Hematopoietic multipotent progenitor cell treated with erythropoietin and hydrocortisone succinate and interleukin-3 and kit ligand, for 4 days (in vitro differentiated cells): Measurements from ENCODE around the gene CFAP100.

Experiments
- DNase-seq: peaks from one replicate; pipeline ENCODE4 v3.0.0-alpha.2; 2015

CFAP100 gene

DNA sequence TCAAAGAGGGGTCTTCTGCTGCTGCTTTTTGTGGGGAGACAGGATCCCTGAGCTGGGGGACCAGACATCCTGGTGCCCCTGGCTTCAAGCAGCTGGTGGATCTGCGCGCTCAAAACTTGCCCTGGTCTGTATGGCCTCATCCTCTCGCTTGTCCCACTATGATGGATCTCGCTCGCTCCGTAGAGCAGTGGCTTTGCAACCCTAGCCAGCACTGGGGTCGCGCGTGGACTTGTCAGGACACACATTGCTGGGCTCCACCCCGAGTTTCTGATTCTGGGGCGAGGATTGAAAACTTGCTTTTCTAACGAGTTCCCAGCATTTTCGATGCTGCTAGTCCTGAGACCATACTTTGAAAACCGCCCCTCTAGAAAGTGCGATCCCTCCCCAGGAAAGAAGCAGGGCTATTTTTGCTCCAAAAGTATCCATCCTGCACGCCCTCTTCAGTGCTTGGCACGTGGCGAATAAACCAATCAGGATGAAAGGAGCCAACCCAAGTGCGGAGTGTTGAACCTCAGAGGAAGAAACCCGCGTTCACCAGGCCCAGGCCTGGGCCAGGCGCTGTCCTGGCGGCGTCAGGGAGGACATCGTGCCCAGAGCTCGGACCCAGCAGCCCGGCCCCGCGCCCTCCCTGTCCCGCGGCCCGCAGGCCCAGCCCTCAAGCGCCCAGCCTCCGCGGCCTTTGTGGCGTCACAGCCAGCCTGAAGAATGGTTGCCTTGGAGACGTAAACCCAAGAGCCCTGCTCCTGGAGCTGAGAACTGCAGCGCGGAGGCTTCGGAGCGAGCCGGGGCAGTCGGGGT is at the start of gene CFAP100:
Gene CFAP100, plus strand, starts transcription at position 731 of the 798 bp plus-strand sequence. CDS start 1,092 bp downstream, outside the sequence.
- DNase-seq: peak; percentile 27

DNA sequence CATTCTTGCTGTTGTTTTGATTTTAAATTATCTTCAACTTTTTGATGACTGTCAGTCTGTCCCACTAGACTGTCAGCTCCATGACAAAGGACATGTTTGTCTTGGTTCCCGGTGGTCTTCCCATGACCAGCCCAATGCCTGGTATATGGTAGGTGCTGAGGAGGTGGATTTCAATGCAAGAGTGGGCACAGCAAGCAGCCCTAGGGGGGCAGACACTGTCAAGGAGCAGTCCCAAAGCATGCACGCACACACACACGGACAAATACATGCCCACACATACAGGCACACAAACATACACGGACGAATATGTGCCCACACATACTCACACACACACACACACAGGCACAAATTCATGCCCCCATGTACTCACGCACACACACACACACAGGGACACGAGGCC is 49.5 kb upstream of the CFAP100 start:
- DNase-seq: no peak

- no peak for DNase-seq
Observed at GRCh38 chr3:126345641-126346460, 48.9 kb upstream of the CFAP100 start.

DNA sequence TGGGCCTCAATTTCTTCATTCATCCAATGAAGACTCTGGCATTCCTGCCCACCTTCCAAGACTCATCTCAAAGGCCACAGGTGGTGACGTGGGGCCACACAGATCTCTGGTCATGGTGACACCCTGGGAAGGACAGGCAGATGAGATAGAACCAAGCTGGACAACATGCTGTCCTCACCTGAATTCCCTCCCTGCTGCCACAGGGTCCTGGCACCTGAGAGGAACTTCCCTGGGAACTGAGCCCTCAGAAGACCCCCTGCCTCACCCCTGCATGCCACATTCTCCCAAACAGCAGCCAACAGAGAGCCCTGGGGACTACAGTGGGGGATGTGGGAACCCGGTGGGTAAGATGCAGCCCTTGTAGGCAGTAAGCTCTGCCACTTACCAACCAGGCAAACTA is 48.2 kb upstream of the CFAP100 start:
- no peak for DNase-seq

GRCh38 chr3:126347543-126348161 is 47.1 kb upstream of the CFAP100 start:
- DNase-seq: no peak

DNA sequence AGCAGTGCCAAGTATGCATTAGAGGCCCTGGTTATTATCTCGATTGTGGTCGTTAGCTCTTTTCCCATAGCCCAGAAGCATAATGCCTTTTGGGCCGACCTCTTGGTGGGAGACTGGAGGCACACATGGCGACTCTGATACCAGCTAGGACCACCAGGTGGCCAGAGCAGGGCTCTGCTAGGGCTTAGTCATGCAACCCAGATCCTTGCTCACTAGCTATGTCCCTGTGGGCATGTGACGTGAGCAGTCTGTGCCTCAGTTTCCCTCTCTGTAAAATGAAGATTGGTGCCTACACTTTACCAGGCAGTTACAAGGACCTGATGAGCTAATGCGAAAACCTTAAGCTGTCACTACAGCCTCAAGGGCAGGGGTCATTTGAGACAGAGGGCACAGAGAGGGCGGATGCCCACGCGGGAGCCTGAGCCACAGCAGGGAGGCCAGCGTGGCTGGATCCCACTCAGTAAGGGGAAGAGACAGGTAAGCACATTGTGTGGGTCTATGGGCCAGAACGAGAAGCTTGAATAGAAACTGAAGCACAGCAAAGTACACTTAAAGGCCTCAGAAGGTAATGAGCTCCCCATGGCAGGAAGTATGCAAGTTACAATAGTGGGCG is 46.3 kb upstream of the CFAP100 start:
- DNase-seq: peak; percentile 44

- no peak for DNase-seq
Observed at GRCh38 chr3:126349071-126349470, 45.6 kb upstream of the CFAP100 start.

DNA sequence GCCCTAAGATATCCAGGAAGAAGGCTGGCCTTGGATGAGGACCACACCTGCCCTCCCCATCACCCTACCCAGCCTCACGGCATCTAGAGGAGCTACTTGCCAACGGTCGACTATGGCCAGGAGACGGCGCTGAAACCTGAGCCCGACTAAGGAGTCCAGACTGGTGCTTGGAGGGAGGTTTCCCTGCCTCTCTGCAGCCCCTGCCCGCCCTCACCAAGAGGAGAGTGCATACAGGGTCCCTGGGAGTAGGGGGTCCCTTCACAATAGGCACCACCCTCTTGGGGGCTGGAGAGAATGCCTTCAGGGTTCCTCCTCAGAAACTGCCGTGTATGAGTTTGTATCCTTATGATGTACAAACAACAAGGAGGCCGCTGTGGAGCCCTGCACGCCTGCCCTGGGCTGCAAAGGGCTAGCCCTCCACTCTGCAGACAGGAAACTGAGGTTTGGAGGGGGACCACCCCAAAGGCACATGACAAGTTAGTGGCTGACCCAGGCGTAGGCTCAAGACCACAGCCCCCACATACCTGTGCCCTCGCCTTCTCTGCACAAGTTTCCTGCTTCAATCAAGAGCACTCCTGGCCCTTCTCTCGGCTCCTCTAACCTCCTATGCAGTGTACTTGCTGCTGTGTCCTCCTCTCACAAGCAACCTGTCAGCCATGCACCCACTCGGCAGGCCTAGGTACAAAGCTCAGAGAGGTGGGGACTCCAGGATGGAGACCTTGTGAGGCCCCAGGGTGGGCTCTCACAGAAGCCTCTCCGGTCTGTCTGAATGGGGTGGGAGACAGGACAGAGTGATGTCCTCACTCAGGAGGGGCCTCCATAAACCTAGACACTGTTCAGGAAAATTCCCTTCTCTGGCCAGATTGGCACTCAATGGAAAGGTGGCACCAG is 44.9 kb upstream of the CFAP100 start:
- DNase-seq: no peak

DNA sequence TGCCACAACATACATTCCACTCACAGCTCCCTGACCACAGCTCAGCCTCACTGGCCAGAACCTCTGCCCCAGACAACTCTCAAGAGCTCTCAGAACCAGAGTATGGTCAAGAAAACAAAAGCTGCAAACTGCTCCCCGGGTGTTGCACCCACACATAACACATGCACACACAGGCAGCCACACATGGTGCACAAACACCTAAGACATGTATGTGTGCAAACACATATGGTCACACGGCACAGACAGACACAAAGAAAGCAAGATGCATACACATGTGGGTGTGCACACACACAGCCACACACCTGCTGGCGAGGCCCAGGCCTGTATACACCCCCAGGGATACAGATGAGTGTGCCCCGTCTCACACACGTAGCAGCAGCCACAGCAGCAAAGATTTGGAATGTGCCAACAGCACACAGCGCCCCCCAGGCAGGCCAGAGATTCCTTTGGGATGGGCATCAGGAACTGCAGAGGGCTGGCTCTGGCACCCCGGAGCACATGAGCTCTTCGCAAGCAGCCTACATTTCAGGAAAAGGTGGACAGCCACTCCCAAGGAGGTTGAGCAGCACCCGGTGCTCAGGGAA is 44.1 kb upstream of the CFAP100 start:
- DNase-seq: no peak

- DNase-seq: no peak
Observed at GRCh38 chr3:126351086-126351770, 43.5 kb upstream of the CFAP100 start.

- no peak for DNase-seq
Observed at GRCh38 chr3:126351771-126352475, 42.8 kb upstream of the CFAP100 start.

DNA sequence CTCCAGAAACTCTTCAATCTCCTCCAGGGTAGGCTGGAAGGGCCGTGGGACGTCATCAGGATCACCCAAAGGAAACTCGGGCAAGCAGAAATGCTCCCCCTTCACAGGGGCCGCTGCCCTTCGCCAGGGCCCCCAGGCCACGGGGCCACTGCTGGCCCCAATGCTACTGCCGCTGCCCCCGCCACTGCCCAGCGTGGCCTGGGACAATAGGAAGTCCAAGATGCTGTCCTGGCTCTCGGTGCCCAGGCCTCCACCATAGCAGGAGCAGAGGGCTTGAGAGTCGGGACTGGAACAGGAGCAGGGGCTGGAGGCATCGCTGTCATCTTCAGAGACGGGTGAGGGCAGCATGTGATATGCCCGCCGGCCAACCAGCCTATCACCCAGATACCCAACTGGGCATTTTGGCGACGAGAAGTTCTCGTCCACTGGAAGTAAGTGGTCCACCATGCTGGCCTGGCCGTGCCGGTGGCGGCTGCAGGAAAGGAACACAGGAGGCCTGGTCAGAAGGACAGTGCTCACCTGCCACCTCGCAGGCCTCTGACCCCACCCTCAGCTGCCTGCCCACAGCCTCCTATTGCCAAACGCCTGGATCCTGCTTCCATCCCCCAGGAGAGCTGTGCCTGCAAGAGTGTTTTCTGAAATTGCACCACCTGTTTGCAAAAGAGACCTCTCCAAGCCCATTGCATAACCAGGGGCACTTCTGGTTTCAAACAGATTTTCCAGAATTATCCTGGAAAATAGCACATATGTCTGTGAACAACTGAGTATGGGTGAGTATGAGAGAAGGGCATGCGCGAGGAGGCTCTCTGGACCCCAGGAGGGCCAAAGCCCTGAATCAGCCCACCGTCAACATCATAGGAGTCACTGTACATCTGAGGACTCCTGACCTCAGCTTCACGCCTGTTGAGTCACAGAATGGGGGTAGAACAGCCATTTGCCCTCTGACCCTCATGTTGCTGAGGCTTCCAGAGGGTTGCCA is 41.9 kb upstream of the CFAP100 start:
- no peak for DNase-seq

DNA sequence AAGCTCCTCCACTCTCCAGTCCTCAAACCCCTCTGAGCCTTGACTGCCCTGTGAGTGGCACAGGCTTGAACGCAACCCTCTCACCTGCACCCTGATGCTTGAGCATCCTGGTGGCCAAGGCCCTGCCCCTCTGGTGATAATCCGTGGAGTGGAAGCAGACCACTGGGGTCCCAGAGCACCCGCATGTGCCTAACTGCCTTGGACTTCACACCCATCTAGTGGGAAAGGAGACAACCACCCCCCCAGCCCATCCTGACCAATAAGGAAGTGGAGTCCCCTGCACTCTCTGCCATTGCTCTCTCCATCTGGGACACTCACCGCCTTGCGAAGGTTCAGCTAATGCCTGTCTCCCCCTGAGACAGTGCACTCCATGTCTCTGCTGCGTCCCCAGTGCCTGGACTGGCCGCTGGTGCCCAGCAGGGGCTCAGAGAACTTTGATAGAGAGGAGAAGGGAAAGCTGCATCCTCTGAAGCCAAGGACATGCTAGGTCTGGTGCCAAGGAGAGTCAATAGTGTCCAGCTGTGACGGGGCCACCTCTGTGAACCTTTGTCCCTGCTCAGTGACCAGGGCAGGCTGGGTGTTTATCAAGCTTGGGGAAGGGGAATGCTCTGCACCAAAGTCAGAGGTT is 40.9 kb upstream of the CFAP100 start:
- no peak for DNase-seq

DNA sequence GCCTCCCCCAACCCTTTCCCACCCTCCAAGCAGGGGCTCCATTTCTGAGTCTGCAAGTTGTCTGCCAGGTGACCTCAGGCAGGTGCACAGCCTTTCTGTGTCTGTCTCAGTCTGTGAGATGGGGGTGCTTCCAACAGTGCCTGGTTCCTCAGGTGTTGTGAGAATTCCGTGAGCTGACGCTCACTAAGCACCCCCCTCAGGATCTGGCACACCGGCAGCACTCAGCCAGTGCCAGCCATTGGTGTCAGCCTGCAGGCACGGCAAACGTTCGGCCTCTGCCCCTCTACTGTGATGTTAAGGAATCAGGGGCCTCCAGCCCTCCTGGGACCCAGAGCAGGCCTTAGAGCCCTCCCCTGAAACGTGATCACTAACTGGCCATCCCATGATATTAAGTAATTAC is 39.9 kb upstream of the CFAP100 start:
- no peak for DNase-seq

- DNase-seq: no peak
Observed at GRCh38 chr3:126355251-126355650, 39.5 kb upstream of the CFAP100 start.

- DNase-seq: peak; percentile 86
Observed at GRCh38 chr3:126355777-126356372, 38.8 kb upstream of the CFAP100 start.

- DNase-seq: peak; percentile 28
Observed at GRCh38 chr3:126356373-126357264, 38.1 kb upstream of the CFAP100 start.
